GM12878 (cell line): ENCODE measurements around the gene SCTR.

Experiments used
- CEBPB ChIP-seq, 2 experiments: fragments of 150-350 bp in 1 of 2; IDR thresholded peaks; 2 replicates each; pipeline ENCODE4 v1.6.1; 2012 to 2014; ENCODE audit warnings: low read depth in 2 of 2, low read length in 2 of 2, borderline replicate concordance in 1 of 2, inconsistent platforms in 1 of 2
- CTCF ChIP-seq, 3 experiments: IDR thresholded peaks in 2 of 3; conservative IDR thresholded peaks in 1 of 3; 2 replicates each; pipeline ENCODE4 v1.5.1; 2011; ENCODE audit warnings: low read depth in 3 of 3, low read length in 3 of 3, mild to moderate bottlenecking in 3 of 3, control low read depth in 2 of 3, moderate library complexity in 2 of 3, inconsistent platforms in 1 of 3, mixed read lengths in 1 of 3; ENCODE audit not compliant: control insufficient read depth in 2 of 3, insufficient read depth in 1 of 3; ENCODE audit errors: extremely low read depth in 1 of 3
- EP300 ChIP-seq, 2 experiments: fragments of 150-350 bp in 1 of 2; IDR thresholded peaks; 2 replicates each; pipeline ENCODE4 v1.6.1; 2011 to 2012; ENCODE audit warnings: low read depth in 2 of 2, low read length in 2 of 2, borderline replicate concordance in 1 of 2, improper control_type of control experiment in 1 of 2, inconsistent platforms in 1 of 2; ENCODE audit not compliant: control insufficient read depth in 1 of 2
- ETV6 ChIP-seq, 2 experiments: fragments of 450-650 bp in 1 of 2; IDR thresholded peaks in 1 of 2; conservative IDR thresholded peaks in 1 of 2; 2 replicates each; pipeline ENCODE4 v1.6.1; 2014; ENCODE audit warnings: antibody characterized with exemption in 1 of 2, borderline replicate concordance in 1 of 2, low read depth in 1 of 2, mild to moderate bottlenecking in 1 of 2, moderate library complexity in 1 of 2
- EZH2 ChIP-seq: IDR thresholded peaks from 2 replicates; pipeline ENCODE4 v1.6.1; 2012; ENCODE audit warnings: low read depth, mild to moderate bottlenecking, control low read depth, inconsistent platforms, low read length, borderline replicate concordance; ENCODE audit not compliant: control insufficient read depth
- FOS ChIP-seq: IDR thresholded peaks from 3 replicates; pipeline ENCODE4 v1.6.1; 2011; ENCODE audit warnings: borderline replicate concordance; ENCODE audit not compliant: insufficient read length; ENCODE audit errors: extremely low read depth
- NR2C1 ChIP-seq: fragments of 450-650 bp; IDR thresholded peaks from 2 replicates; pipeline ENCODE4 v1.6.1; 2017; ENCODE audit warnings: antibody characterized with exemption, mild to moderate bottlenecking, moderate library complexity
- NR2C2 ChIP-seq: IDR thresholded peaks from 2 replicates; pipeline ENCODE4 v1.6.1; 2011; ENCODE audit warnings: borderline replicate concordance, low read depth; ENCODE audit not compliant: control insufficient read depth, insufficient read length
- POLR2A ChIP-seq: IDR thresholded peaks from 2 replicates; pipeline ENCODE4 v1.6.1; 2011; ENCODE audit warnings: low read depth, mild to moderate bottlenecking, low read length
- REST ChIP-seq: IDR thresholded peaks from 2 replicates; pipeline ENCODE4 v1.6.1; 2012; ENCODE audit warnings: mild to moderate bottlenecking, low read depth, low read length
- RFX5 ChIP-seq: IDR thresholded peaks from 2 replicates; pipeline ENCODE4 v1.6.1; 2011; ENCODE audit warnings: low read depth, low read length, improper control_type of control experiment
- ZNF384 ChIP-seq: IDR thresholded peaks from 2 replicates; pipeline ENCODE4 v1.6.1; 2012; ENCODE audit warnings: low read depth, mild to moderate bottlenecking, low read length, improper control_type of control experiment, borderline replicate concordance
- ZNF687 ChIP-seq: fragments of 450-650 bp; IDR thresholded peaks from 2 replicates; pipeline ENCODE4 v1.6.1; 2017; ENCODE audit warnings: mild to moderate bottlenecking, moderate library complexity

- TF ChIP-seq ETV6 (conservative IDR thresholded peaks at IDR 0.05 in 1 of 2, IDR thresholded peaks at IDR 0.05 in 1 of 2; ENCODE audit: borderline replicate concordance in 1 of 2, low read depth in 1 of 2) (no peak), ZNF384 (no peak), EZH2 (no peak), FOS (no peak), NR2C1 (no peak), NR2C2 (no peak), CTCF (IDR thresholded peaks at IDR 0.05 in 2 of 3, conservative IDR thresholded peaks at IDR 0.05 in 1 of 3; ENCODE audit: control insufficient read depth in 2 of 3, extremely low read depth in 1 of 3, insufficient read depth in 1 of 3, low read depth in 3 of 3, low read length in 3 of 3) (no peak), POLR2A (no peak), EP300 (IDR thresholded peaks at IDR 0.05; ENCODE audit: borderline replicate concordance in 1 of 2, control insufficient read depth in 1 of 2, low read depth in 2 of 2, low read length in 2 of 2) (no peak), REST (no peak), RFX5 (no peak), CEBPB (IDR thresholded peaks at IDR 0.05; ENCODE audit: borderline replicate concordance in 1 of 2, low read depth in 2 of 2, low read length in 2 of 2) (no peak), ZNF687 (no peak)
These were observed at the start of gene SCTR for GRCh38 chr2:119523952-119524694.
